Activated CD4-positive, alpha-beta T cell treated with anti-CD3 and anti-CD28 coated beads, Interleukin-2, amount 50 U/mL, for 48 hours (primary cell): Measurements from ENCODE around the gene COL6A3.

Source experiments
- DNase-seq, 2 experiments: peaks; one replicate each; pipeline ENCODE4 v3.0.0-alpha.2; 2020

Gene COL6A3, protein sequence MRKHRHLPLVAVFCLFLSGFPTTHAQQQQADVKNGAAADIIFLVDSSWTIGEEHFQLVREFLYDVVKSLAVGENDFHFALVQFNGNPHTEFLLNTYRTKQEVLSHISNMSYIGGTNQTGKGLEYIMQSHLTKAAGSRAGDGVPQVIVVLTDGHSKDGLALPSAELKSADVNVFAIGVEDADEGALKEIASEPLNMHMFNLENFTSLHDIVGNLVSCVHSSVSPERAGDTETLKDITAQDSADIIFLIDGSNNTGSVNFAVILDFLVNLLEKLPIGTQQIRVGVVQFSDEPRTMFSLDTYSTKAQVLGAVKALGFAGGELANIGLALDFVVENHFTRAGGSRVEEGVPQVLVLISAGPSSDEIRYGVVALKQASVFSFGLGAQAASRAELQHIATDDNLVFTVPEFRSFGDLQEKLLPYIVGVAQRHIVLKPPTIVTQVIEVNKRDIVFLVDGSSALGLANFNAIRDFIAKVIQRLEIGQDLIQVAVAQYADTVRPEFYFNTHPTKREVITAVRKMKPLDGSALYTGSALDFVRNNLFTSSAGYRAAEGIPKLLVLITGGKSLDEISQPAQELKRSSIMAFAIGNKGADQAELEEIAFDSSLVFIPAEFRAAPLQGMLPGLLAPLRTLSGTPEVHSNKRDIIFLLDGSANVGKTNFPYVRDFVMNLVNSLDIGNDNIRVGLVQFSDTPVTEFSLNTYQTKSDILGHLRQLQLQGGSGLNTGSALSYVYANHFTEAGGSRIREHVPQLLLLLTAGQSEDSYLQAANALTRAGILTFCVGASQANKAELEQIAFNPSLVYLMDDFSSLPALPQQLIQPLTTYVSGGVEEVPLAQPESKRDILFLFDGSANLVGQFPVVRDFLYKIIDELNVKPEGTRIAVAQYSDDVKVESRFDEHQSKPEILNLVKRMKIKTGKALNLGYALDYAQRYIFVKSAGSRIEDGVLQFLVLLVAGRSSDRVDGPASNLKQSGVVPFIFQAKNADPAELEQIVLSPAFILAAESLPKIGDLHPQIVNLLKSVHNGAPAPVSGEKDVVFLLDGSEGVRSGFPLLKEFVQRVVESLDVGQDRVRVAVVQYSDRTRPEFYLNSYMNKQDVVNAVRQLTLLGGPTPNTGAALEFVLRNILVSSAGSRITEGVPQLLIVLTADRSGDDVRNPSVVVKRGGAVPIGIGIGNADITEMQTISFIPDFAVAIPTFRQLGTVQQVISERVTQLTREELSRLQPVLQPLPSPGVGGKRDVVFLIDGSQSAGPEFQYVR (N-terminal part only)

DNA sequence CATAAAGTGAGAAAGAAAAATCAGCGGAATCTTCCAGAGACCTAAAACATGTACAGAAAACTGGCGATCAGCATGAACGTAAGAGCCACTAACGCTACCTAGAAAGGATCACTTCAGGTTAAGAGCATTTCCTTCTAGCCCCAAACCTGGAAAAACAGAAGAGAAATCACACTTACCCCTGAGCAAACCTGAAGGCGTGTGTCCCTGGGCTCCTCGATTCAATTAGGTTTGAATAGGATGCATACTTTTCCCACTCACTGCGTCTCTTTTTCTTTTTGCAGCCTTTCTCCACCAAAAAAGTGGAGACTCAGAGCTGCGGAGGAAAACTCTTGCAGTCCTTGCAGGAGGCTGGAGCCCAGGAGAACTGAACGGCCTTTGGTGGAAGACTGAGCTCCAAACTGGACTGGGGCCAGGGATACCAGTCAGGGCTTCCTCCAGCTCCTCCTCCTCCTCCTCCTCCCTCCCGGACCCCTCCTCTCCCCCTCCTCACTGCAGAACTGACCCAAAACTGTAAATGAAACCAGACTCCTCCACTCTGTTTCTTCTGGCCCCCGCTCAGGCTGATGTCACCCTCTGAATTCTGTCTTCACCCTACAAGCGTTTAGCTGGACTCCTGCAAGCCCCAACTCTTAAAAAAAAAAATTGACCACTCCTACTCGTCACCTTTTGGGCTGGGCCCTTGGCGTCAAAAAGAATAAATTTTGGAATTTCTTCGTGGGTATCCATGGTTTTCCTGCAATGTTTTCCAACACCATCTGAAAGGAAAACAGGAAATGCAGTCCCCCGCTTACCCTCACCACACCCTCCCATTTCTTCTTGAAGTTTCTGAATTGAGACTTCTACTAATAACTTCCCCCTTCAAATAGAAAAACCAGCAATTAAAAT is at the start of gene COL6A3:
Gene COL6A3, minus strand, starts transcription at position 388 of the 885 bp plus-strand sequence. CDS start 17,347 bp downstream, outside the sequence.
- no peak for DNase-seq

DNA sequence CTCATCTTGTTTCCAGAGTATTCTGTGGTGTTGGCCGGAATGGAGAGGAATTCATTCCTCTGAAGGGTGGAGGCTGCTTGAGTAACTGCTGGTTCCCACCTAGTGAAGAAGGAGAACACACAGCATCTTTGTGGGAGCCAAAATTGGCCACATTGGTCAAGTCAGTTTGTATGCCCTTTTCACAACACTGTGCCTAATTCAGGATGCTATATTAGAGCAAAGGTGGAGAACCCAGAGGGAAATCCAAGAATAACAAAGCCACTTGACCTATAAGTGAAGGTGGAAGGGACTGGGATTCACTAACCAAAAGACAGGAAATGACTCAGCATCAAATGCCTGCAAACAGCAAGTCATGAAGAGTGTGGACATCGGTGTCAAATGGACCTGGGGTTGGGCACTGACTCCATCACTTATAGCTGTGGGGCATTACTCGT is 45.8 kb upstream of the COL6A3 start:
- DNase-seq, result no peak

- no peak for DNase-seq
Observed at GRCh38 chr2:237459226-237459625, 45.3 kb upstream of the COL6A3 start.

GRCh38 chr2:237458519-237458918 is 44.6 kb upstream of the COL6A3 start:
- no peak for DNase-seq

GRCh38 chr2:237457388-237457941 is 43.5 kb upstream of the COL6A3 start:
- no peak for DNase-seq

DNA sequence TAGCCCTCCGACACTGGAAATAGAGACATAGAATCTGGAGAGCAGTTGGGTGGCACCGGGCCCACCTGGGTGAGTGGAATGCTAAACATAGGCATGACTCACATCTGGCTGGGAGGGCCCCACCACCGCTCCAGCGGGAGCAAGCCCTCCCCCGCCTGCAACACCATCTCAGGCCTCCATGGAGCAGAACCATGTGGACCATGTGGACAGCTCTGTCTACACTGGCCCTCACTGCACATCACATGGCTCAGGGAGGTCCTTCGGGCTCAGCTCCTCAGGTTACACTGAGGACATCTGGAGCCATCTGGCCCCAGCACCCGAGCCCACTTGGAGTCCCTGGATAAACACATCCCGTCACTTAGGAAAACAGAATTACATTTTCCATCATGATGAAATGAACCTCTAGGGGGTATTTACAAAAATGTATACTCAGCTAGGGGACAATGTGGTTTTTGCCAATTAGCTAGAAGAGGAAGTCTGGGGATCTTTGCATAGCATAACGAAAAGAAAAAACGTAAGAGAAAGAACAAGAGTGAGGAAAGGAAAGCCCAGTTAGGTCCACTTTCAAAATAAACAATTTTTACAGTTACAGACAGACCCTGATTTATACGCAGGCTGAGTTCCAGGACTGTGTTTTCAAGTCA is 42.4 kb upstream of the COL6A3 start:
- no peak for DNase-seq

GRCh38 chr2:237455764-237456163 is 41.8 kb upstream of the COL6A3 start:
- no peak for DNase-seq

DNA sequence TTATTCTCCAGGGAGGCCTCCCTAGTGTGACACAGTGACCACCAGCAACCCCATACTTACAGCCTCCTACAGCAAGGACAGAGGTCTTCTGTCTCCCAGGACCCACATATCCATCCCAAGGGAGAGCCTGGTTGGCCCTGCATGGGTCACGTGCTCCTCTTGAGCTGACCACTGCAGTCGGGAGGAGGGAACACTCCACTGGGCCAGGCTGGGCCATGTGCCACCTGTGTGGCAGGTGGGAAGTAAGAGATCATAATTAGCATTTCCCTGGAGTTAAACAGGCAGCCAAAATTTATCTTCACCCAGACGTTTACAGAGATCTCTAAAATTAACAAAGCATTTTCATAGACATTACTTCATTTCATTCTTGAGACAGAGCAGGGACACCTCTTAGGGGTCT is 39.7 kb upstream of the COL6A3 start:
- no peak for DNase-seq

- no peak for DNase-seq
Observed at GRCh38 chr2:237452861-237453260, 38.9 kb upstream of the COL6A3 start.

DNA sequence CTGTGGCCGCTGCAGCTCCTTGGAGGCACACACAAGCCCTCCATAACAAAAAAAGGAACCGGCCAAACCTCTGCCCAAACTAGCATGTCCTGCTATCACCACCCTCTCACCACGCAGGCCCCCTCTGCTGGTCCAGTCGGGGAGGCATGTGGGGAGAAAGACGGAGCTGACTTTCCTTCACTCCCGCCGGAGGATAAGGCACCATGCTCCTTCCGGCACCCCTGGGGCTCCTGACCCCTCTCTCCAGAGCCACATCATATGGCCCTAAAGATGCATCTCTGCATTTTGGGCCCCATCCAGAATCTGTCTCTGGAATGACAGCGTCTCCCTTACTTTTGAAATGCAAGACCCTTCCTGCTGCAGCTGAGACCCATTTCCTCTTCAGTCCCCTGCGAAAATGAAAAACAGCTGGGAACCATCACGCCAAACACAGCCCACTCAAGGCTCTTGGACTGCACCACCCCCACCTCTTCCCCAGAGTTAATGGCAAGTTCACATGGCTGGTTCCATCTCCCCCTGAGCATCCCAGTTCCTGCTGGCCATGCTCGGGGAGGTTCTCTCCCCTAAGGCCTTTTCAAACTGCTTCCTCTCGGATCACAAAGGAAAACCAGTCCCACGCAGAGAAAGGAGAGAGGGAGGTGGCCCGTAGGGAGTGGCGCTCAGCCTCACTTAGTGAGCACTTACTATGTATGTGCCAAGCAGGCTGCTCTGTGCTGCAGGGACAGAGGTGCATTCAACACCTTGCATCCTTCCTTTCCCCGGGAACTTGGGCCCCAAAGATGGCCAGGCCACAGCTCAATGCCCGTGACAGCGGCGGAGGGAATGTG is 37.9 kb upstream of the COL6A3 start:
- no peak for DNase-seq

GRCh38 chr2:237450583-237450982 is 36.6 kb upstream of the COL6A3 start:
- no peak for DNase-seq

DNA sequence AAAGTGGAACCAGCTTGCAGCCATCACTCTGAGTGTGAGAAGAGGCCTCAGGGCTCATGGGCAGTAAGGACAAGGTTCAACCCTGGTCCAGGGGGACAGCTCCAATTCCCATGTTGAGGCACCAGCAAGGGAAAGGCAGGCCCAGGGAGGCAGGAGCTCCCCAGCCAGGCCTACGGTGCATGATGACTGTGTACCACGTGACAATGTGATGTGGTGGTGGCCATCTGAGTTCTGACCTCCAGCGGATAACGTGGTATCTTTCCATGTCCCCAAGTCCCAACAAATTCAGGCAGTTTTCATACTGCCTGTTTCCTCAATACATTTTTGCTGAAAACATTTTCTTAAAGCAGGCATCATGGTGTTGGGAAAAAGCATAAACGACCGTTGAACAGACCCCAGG is 36.1 kb upstream of the COL6A3 start:
- DNase-seq, result no peak

- no peak for DNase-seq
Observed at GRCh38 chr2:237449193-237449881, 35.4 kb upstream of the COL6A3 start.

- no peak for DNase-seq
Observed at GRCh38 chr2:237448626-237449025, 34.7 kb upstream of the COL6A3 start.

- no peak for DNase-seq
Observed at GRCh38 chr2:237448171-237448570, 34.2 kb upstream of the COL6A3 start.

DNA sequence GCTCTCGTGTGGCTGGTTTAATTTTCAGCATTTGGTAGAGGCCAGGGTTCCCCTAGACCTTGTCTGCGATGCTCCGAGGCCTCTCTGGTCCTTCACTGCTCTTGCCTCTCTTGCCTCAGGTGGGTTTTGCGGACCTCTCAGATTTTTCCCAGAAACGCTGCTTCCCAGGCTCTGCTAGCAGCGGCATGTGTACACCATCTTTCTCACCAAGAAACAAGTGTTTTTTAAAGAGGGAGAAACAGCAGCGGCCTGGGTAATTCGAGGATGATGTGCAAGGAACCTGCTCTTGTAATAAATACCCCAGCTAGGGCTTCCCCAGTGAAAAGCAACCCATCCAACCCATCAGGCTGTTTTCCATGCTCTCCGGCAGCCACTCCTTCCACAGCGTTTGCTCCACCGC is 33.5 kb upstream of the COL6A3 start:
- no peak for DNase-seq

DNA sequence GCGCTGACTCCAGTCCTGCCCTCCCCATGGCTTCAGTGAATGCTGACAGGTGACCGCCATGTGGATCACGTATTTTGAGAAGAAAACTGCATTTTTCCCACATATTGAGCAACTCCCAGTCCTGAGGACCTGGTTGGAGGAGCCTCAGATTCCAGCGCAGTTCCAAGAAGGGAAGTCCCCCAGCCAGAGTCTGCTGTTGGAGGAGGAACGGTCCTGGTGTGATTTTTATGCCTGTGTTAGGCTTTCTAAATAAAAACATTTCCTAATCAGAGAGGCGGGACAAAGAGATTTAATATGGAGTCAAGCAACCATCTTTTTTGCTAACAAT is 32.3 kb upstream of the COL6A3 start:
- DNase-seq, result no peak

DNA sequence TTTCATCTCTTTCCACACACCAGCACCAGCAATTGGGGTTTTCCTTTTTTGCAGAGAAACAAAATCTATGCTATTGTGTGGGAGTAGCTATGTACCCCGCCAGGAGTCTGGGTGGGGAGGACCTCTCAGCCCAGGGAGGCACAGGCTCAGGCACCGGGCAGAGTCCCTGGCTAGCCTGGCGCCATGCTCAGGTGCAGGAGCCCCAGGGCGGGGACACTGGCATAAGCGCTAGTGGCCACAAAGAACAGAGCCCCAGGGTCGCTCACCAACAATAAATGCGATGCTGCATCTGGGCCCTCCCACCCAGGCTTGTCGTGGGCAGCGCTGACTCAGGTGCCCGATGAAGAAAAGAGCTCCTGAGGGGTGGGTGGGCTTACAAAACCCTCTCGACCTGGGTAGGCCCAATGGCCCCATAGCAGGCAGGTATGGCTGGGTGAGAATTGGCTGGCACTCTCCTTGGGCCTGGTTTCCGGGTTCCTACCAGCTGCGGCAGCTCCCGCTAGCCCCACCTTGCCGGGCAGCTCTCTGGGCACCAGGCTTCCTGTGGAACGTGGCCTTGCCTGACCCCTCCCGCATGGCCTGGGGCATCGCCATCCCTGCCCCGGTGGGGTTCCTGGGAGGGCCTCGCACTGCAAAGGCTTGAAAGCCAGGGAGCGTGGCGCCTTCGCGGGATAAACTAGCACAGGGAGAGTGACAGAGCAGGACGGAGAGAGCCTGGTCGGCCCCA is 31.8 kb upstream of the COL6A3 start:
- DNase-seq, result no peak

GRCh38 chr2:237444071-237444470 is 30.1 kb upstream of the COL6A3 start:
- no peak for DNase-seq
